Trophoblast cell (in vitro differentiated cells and primary cell): Measurements from ENCODE around the gene UHRF1.

Experiments used
- DNase-seq, 2 donors: peaks; one replicate each; pipeline ENCODE4 v3.0.0-alpha.2; 2016
- H2AFZ ChIP-seq: 2 replicates; pipeline ENCODE4 v1.6.1; 2013; ENCODE audit warnings: low read length, moderate library complexity, mild to moderate bottlenecking; ENCODE audit not compliant: insufficient read depth, poor library complexity
- H2AK5ac ChIP-seq: 2 replicates; pipeline ENCODE4 v1.6.1; 2013; ENCODE audit warnings: mild to moderate bottlenecking, low read length
- H2BK120ac ChIP-seq: 2 replicates; pipeline ENCODE4 v1.6.1; 2013; ENCODE audit warnings: low read length, mild to moderate bottlenecking, moderate library complexity; ENCODE audit not compliant: insufficient read depth, poor library complexity
- H2BK12ac ChIP-seq: 2 replicates; pipeline ENCODE4 v1.6.1; 2013; ENCODE audit warnings: mild to moderate bottlenecking, low read length, moderate library complexity
- H2BK5ac ChIP-seq: 2 replicates; pipeline ENCODE4 v1.6.1; 2013; ENCODE audit warnings: low read length, low read depth, moderate library complexity, mild to moderate bottlenecking; ENCODE audit not compliant: poor library complexity
- H3K14ac ChIP-seq: 2 replicates; pipeline ENCODE4 v1.6.1; 2013; ENCODE audit warnings: mild to moderate bottlenecking, low read length
- H3K18ac ChIP-seq: 2 replicates; pipeline ENCODE4 v1.6.1; 2013; ENCODE audit warnings: mild to moderate bottlenecking, low read length
- H3K23ac ChIP-seq: 2 replicates; pipeline ENCODE4 v1.6.1; 2013; ENCODE audit warnings: low read length
- H3K27ac ChIP-seq: 2 replicates; pipeline ENCODE4 v1.5.1; 2013; ENCODE audit warnings: low read depth, mild to moderate bottlenecking, inconsistent platforms, low read length, moderate library complexity
- H3K27me3 ChIP-seq: 2 replicates; pipeline ENCODE4 v1.6.1; 2013; ENCODE audit warnings: inconsistent platforms, mild to moderate bottlenecking, low read length, moderate library complexity; ENCODE audit not compliant: insufficient read depth
- H3K36me3 ChIP-seq, 2 experiments: 1 replicate in 1 of 2; 2 replicates in 1 of 2; pipeline ENCODE4 v1.6.1; 2013; ENCODE audit warnings: low read length in 2 of 2, mild to moderate bottlenecking in 2 of 2, moderate library complexity in 1 of 2; ENCODE audit not compliant: insufficient read depth in 2 of 2, control insufficient read depth in 1 of 2
- H3K4ac ChIP-seq: 2 replicates; pipeline ENCODE4 v1.6.1; 2013; ENCODE audit warnings: low read depth, mild to moderate bottlenecking, low read length, moderate library complexity
- H3K4me1 ChIP-seq, 2 experiments: 1 replicate in 1 of 2; 2 replicates in 1 of 2; pipeline ENCODE4 v1.6.1; 2013; ENCODE audit warnings: low read length in 2 of 2, mild to moderate bottlenecking in 2 of 2, moderate library complexity in 1 of 2; ENCODE audit not compliant: insufficient read depth in 2 of 2, control insufficient read depth in 1 of 2
- H3K4me2 ChIP-seq: 2 replicates; pipeline ENCODE4 v1.6.1; 2013; ENCODE audit warnings: inconsistent platforms, mild to moderate bottlenecking, low read length, moderate library complexity
- H3K4me3 ChIP-seq: 2 replicates; pipeline ENCODE4 v1.5.1; 2013; ENCODE audit warnings: mild to moderate bottlenecking, low read depth, low read length, inconsistent platforms
- H3K79me1 ChIP-seq: one replicate; pipeline ENCODE4 v1.6.1; 2013; ENCODE audit warnings: low read length
- H3K79me2 ChIP-seq: 2 replicates; pipeline ENCODE4 v1.6.1; 2013; ENCODE audit warnings: low read length, mild to moderate bottlenecking; ENCODE audit not compliant: control insufficient read depth, insufficient read depth, poor library complexity
- H3K9ac ChIP-seq: 2 replicates; pipeline ENCODE4 v1.6.1; 2013; ENCODE audit warnings: mild to moderate bottlenecking, low read length
- H3K9me3 ChIP-seq: 2 replicates; pipeline ENCODE4 v1.6.1; 2013; ENCODE audit warnings: low read depth, mild to moderate bottlenecking, control low read depth, inconsistent platforms, low read length; ENCODE audit not compliant: insufficient read depth
- H4K12ac ChIP-seq: 2 replicates; pipeline ENCODE4 v1.6.1; 2013; ENCODE audit warnings: low read depth, mild to moderate bottlenecking, low read length, moderate library complexity
- H4K8ac ChIP-seq: 2 replicates; pipeline ENCODE4 v1.6.1; 2013; ENCODE audit warnings: low read depth, mild to moderate bottlenecking, low read length, moderate library complexity
- H4K91ac ChIP-seq: one replicate; pipeline ENCODE4 v1.6.1; 2013; ENCODE audit warnings: low read depth, mild to moderate bottlenecking, low read length, moderate library complexity
- WGBS: extraction: QIAGEN DNeasy Blood & Tissue Kit; methylation state at CpG from one replicate; pipeline ENCODE4 v1.1.7; 2013; ENCODE audit warnings: missing lambda C conversion rate; ENCODE audit not compliant: insufficient read length, insufficient coverage; ENCODE audit errors: extremely low coverage; 5-methylcytosine and 5-hydroxymethylcytosine counted together

UHRF1 gene

GRCh38 chr19:4867534-4868285, 41.6 kb upstream of the UHRF1 start, which contains the start of gene PLIN3:
TSS of gene PLIN3 (minus strand) at chr19:4867667. CDS start at chr19:4861394, 6,273 bp downstream.
- Histone ChIP-seq H2AFZ (peak within 1 kb of the TSS; percentile 92), H2BK120ac (peak within 1 kb of the TSS; percentile 94), H3K9ac (peak within 1 kb of the TSS; percentile 67), H4K8ac (peak within 1 kb of the TSS; percentile 97), H3K9me3 (no peaks in the 10 kb centered on the region), H2BK5ac (peak within 1 kb of the TSS; percentile 93), H3K79me2 (peaks cover 11% of the 10 kb centered on the region), H4K12ac (peak within 1 kb of the TSS; percentile 83), H3K79me1 (peaks cover 16% of the 10 kb centered on the region), H3K4ac (peak within 1 kb of the TSS; percentile 90), H2AK5ac (peak within 1 kb of the TSS; percentile 56), H3K14ac (peak within 1 kb of the TSS; percentile 97), H3K27ac (no peak within 1 kb of the TSS), H3K4me1 (peaks cover 13 to 16% of the 10 kb centered on the region in 2 experiments), H3K27me3 (no peaks in the 10 kb centered on the region), H3K4me2 (peak within 1 kb of the TSS; percentile 91), H3K36me3 (peaks cover 0 to 5% of the 10 kb centered on the region in 2 experiments), H3K23ac (no peak within 1 kb of the TSS), H4K91ac (peak within 1 kb of the TSS; percentile 91), H3K18ac (peak within 1 kb of the TSS; percentile 97), H3K4me3 (peak within 1 kb of the TSS; percentile 80), H2BK12ac (peak within 1 kb of the TSS; percentile 97)
- peak; percentile 93 to 94 for DNase-seq
- WGBS: no CpG with 5 or more reads among the region's 46 CpGs

GRCh38 chr19:4868286-4868834, 40.9 kb upstream of the UHRF1 start:
- Histone ChIP-seq H2AFZ (peak overlapping the region; percentile 92), H3K27ac (no peak overlapping the region), H2BK120ac (peak overlapping the region; percentile 24), H3K79me2 (peaks cover 11% of the 10 kb centered on the region), H2AK5ac (peak overlapping the region; percentile 56), H3K4me3 (no peak overlapping the region), H3K9me3 (no peaks in the 10 kb centered on the region), H4K12ac (peak overlapping the region; percentile 38), H4K8ac (no peak overlapping the region), H3K23ac (no peak overlapping the region), H3K79me1 (peaks cover 16% of the 10 kb centered on the region), H3K9ac (no peak overlapping the region), H3K14ac (no peak overlapping the region), H3K4me2 (no peak overlapping the region), H3K4me1 (peaks cover 13 to 16% of the 10 kb centered on the region in 2 experiments), H3K4ac (no peak overlapping the region), H3K36me3 (peaks cover 0 to 5% of the 10 kb centered on the region in 2 experiments), H2BK5ac (no peak overlapping the region), H2BK12ac (peak overlapping the region; percentile 25), H3K18ac (no peak overlapping the region), H4K91ac (peak overlapping the region; percentile 28), H3K27me3 (no peaks in the 10 kb centered on the region)
- peak in 1 of 2 donors; percentile 18 for DNase-seq
- WGBS: no CpG with 5 or more reads among the region's 10 CpGs

DNA sequence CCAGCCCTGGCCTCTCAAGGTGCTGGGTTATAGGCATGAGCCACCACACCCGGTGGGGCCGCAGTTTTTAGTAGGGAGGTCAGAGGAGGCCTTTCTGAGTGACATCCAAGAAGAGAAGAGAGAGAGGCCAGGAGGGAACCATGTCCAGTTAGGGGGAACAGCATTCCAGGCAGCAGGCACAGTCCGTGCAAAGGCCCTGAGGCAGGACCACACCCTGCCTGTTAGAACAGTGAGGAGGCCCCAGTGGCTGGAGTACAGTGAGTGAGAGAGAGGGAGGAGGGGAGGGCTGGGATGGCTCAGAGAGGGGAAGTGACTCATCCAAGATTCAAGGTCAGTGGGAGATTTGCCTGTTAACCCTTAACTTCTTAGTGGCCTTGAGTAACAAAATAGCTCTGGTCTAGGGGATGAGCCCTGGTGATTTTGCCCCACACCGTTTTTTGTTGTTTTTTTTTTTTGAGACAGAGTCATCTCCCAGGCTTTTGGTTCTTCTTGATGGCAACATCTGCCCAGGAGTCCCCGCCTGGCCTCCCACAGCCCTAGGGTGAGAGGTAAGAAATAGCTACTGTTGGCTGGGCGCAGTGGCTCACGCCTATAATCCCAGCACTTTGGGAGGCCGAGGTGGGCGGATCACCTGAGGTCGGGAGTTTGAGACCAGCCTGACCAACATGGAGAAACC, 39.1 kb upstream of the UHRF1 start:
- DNase-seq: peak; percentile 88 to 91
- H2AFZ ChIP-seq: no peak overlapping the region
- H4K91ac ChIP-seq: no peak overlapping the region
- no peak overlapping the region for H3K23ac ChIP-seq
- H3K36me3 ChIP-seq: no peaks in the 10 kb centered on the region
- no peak overlapping the region for H4K12ac ChIP-seq
- peaks cover 11% of the 10 kb centered on the region for H3K79me2 ChIP-seq
- H3K4me1 ChIP-seq: peaks cover 13 to 16% of the 10 kb centered on the region in 2 experiments
- H3K4ac ChIP-seq: no peak overlapping the region
- no peak overlapping the region for H2BK120ac ChIP-seq
- no peak overlapping the region for H4K8ac ChIP-seq
- H3K14ac ChIP-seq: no peak overlapping the region
- peak overlapping the region; percentile 57 for H2BK12ac ChIP-seq
- H3K79me1 ChIP-seq: peaks cover 16% of the 10 kb centered on the region
- WGBS: no CpG with 5 or more reads among the region's 10 CpGs
- no peak overlapping the region for H3K4me3 ChIP-seq
- no peaks in the 10 kb centered on the region for H3K27me3 ChIP-seq
- H3K4me2 ChIP-seq: no peak overlapping the region
- H3K18ac ChIP-seq: no peak overlapping the region
- no peaks in the 10 kb centered on the region for H3K9me3 ChIP-seq
- no peak overlapping the region for H2BK5ac ChIP-seq
- H3K27ac ChIP-seq: peak overlapping the region; percentile 41
- H3K9ac ChIP-seq: no peak overlapping the region
- no peak overlapping the region for H2AK5ac ChIP-seq

- Histone ChIP-seq H3K79me1 (peaks cover 13% of the 10 kb centered on the region), H3K9me3 (no peaks in the 10 kb centered on the region), H3K14ac (no peak overlapping the region), H3K36me3 (no peaks in the 10 kb centered on the region), H3K4me2 (no peak overlapping the region), H2BK5ac (no peak overlapping the region), H2BK120ac (no peak overlapping the region), H3K4ac (no peak overlapping the region), H3K27ac (no peak overlapping the region), H3K23ac (no peak overlapping the region), H3K18ac (no peak overlapping the region), H3K4me3 (no peak overlapping the region), H2AK5ac (no peak overlapping the region), H2BK12ac (no peak overlapping the region), H3K79me2 (peaks cover 9% of the 10 kb centered on the region), H3K27me3 (no peaks in the 10 kb centered on the region), H3K9ac (no peak overlapping the region), H4K91ac (no peak overlapping the region), H3K4me1 (peaks cover 8 to 11% of the 10 kb centered on the region in 2 experiments), H4K12ac (no peak overlapping the region), H4K8ac (no peak overlapping the region), H2AFZ (no peak overlapping the region)
- WGBS: no CpG with 5 or more reads among the region's 6 CpGs
- DNase-seq: no peak
These were observed 37.6 kb upstream of the UHRF1 start for GRCh38 chr19:4871711-4872110.
